Activated T-cell treated with anti-CD3 and anti-CD28 coated beads, Interleukin-2, amount 50 U/mL, for 1 hour (primary cell): Measurements from ENCODE around the gene CHFR.
"Not testable (repeated sequence)": the region's sequence is repeated elsewhere in the genome, so short reads cannot be mapped to it uniquely, and the experiment has no call there.

Experiments used
- DNase-seq: peaks from one replicate; pipeline ENCODE4 v3.0.0-alpha.2; 2020

The CHFR gene, protein sequence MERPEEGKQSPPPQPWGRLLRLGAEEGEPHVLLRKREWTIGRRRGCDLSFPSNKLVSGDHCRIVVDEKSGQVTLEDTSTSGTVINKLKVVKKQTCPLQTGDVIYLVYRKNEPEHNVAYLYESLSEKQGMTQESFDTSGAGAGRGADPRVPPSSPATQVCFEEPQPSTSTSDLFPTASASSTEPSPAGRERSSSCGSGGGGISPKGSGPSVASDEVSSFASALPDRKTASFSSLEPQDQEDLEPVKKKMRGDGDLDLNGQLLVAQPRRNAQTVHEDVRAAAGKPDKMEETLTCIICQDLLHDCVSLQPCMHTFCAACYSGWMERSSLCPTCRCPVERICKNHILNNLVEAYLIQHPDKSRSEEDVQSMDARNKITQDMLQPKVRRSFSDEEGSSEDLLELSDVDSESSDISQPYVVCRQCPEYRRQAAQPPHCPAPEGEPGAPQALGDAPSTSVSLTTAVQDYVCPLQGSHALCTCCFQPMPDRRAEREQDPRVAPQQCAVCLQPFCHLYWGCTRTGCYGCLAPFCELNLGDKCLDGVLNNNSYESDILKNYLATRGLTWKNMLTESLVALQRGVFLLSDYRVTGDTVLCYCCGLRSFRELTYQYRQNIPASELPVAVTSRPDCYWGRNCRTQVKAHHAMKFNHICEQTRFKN

DNA sequence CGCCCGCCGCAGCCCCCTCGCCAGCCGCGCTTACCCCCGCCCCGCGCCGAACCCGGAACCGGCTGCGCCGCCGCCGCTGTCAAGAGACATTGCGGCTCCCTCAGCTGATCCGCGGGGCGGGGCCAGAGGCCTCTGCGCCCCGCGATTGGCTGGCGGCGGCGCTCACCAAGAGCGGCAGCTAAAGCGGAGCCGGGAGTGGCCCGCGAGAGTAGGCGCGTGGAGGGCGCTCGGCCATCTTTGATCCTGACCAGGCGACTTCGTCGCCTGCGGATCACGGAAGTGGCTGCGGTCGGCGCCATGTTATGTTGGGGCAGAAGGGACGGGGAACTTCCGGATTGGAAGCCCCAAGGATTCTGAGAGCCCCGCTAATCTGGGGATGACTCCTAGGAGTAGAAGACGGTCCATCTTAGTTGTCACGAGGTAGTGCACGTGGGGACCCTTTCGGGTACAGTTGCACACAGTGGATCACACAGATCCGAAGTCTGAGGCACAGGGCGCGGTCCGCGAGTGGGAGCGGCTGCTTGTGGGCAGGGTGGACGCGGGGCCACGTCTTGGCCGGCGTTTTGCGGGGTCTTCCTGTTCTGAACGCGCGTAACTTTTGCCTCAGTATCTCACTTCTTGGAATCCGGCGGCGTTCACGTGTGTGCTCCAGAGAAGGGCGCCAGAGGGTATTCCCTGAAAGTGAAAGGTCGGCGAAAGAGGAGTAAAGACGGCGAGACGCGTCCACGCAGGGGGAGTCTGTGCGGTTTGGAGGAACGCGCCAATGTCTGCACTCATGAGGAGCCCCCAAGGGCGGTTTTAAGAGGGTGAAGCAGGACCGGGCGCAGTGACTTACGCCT, at the start of gene CHFR:
TSS of gene CHFR (minus strand) at position 93 of the 839 bp plus-strand sequence. CDS start 277 bp downstream, outside the sequence.
- peak; percentile 90 for DNase-seq

DNA sequence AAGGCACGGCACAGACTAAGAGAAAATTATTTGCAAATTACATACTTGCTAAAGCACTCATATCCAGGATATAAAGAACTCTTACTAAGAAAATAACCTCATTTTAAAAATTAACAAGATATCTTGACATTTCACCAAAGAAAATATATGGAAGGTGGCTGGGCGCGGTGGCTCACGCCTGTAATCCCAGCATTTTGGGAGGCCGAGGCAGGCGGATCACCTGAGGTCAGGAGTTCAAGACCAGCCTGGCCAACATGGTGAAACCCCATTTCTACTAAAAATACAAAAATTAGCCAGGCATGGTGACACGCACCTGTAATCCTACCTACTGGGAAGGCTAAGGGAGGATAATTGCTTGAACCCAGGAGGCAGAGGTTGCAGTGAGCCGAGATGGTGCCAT, 49.5 kb upstream of the CHFR start:
- DNase-seq: not testable (repeated sequence)

DNA sequence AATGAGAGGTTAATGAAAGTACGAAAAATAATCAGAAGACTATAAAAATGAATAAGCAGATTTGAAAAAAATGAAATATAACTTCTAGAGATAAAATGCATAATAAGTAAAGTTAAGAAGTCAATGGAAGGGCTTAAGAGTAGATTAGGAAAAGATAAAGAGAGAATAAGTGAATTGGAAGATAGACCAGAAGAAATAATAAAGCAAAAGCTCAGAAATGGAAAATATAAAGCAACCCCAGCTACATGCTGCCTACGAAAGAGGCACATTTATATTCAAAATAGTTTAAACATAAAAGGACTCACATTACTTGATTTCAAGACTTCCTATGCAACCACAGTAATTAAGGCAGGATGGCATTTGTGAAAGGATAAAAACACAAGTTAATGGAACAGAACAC, 48.8 kb upstream of the CHFR start:
- no peak for DNase-seq

DNA sequence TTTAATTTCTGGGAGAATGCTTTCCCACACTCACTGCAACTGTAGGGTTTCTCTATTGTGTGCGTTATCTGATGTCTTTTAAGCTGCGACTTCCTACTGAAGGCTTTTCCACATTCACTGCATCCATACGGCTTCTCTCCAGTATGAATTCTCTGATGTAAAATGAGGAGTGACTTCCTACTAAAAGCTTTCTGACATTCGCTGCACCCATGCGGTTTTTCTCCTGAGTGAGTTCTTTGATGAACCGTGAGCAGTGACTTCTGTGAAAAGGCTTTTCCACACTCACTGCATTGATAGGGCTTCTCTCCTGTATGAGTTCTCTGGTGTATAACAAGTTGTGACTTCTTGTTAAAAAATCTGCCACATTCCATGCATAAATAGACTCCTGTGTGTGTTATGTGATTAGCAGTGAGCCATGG, 39.0 kb upstream of the CHFR start:
- DNase-seq: no peak

DNA sequence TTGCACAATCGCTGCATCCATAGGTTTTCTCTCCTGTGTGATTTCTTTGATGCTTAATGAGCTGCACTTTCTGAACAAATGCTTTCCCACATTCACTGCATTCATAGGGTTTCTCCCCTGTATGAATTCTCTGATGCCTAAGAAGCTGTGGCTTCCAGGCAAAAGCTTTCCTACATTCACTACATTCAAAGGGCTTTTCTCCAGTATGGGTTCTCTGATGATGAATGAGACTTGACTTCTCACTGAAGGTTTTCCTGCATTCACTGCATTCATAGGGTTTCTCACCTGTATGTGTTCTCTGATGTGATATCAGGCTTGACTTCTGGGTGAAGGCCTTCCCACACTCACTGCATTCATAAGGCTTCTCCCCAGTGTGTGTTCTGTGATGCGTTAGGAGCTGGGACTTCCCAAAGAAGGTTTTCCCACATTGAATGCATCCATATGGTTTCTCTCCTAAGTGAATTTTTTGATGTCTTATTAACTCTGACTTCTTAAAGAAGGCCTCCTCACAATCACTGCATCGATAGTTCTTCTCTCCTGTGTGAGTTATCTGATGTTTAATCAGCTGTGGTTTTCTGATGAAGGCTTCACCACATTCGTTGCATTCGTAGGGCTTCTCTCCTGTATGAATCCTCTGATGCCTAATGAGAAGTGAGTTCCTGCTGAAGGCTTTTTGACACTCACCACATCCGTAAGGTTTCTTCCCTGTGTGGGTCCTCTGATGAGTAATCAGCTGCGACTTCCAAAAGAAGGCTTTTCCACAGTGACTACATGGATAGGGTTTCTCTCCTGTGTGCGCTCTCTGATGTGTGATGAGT, 38.4 kb upstream of the CHFR start:
- no peak for DNase-seq

- no peak for DNase-seq
Measured at GRCh38 chr12:132924356-132924755, 37.0 kb upstream of the CHFR start.

GRCh38 chr12:132923356-132923909, 36.0 kb upstream of the CHFR start:
- no peak for DNase-seq

DNA sequence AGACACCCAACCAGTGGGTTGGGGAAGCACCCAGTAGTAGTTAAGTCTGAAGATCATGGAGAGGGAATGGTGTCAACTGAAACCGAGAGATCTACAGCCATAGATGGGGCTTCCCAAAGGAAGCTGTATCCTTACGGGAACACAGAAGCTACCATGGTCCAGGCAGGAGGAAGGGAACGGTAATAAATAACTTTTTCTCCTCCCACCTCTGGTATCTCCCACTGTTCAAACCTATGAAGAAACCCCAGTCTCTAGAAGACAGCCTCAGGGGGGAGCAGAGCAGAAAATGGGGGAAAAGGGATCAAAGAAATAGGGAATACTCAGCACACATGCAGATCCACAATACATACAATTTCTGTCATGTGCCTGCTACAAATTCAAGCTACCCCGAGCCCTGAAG, 35.3 kb upstream of the CHFR start:
- DNase-seq: no peak

- no peak for DNase-seq
Measured at GRCh38 chr12:132921685-132922084, 34.3 kb upstream of the CHFR start.

GRCh38 chr12:132918680-132919079, 31.3 kb upstream of the CHFR start:
- no peak for DNase-seq

DNA sequence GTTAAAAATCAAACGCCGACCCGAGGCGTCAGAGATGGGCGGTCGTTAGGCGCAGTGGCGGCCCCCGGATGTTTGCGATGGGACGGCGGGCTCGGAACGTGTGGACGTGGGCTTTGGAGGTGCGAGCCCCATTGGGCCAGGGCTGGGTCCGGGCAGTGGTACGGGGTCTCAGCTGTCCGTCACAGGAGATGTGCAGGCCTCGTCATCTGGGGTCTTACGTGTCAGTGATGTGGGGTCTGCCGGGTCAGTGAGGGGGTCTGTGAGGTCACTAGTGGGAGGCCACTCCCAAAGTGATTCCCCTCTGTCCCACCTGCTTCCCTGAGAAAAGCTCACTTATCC, 21.6 kb upstream of the CHFR start:
- no peak for DNase-seq

DNA sequence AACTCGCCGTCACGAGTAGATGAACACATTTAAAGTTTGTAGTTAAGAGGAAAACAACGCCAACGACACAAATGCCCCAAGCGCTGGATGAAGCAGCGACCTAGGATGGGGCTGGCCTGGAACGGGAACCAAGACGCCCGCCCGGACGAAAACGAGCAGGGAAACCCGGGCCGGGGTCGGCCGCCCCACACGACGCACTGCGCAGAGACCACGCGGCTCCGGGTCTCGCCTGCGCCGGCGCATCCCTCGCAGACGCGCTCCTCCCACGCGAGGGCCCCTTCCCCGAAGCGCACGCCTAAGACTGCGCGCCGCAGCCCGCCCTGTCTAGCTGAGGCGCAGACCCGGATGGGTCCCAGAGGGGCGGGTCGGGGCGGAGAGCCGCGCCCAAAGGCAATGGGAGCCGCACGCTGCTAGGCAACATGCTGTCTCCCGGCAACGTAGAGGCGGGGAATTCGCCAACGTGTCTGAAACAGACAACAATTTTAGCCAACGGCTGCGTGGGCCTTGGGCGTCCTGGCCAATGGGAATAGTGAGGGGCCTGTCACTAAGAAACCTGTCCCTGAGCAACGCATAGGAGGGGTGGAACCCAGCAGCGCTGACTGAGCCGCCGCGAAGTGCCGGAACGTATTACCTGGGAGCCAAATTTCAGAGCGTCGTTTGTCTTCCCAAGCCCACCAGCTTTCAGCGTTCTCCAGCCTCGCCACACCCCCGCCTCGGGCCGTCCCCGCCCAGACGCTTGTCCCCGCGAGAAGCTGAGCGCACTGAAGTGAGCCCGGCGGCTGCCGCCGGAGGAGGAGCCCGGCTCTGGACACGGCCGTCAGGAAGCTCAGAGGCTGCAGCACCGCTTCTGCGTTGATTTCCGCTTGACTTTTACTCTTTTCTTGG, 21.0 kb upstream of the CHFR start:
- peak; percentile 93 for DNase-seq

DNA sequence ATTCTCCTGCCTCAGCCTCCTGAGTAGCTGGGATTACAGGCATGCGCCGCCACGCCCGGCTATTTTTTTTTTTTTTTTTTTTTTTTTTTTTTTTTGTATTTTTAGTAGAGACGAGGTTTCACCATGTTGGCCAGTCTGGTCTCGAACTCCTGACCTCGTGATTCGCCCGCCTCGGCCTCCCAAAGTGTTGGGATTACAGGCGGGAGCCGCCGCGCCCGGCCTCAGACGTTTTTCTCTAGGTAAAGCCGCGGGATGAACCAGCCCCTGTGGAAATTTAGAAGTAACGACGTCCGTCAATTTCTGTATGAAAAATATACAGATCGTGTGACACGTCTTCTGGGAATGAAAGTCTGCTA, 20.4 kb upstream of the CHFR start:
- DNase-seq: not testable (repeated sequence)

DNA sequence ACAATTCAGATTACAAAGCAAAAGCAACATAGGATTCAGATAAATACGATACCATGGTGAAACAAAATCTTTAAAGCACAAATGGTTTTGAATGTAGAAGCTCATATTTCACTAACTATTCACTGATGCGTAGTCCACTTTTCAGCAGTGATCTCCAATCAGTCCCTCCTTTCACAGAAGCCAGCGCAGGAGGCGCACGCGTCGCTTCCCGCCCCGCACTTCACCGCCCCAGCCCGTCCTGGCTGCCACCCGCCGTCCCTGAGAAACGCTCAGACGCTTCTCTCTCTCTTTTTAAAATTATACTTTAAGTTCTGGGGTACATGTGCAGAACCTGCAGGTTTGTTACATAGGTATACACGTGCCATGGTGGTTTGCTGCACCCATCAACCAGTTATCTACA, 19.8 kb upstream of the CHFR start:
- DNase-seq: no peak

DNA sequence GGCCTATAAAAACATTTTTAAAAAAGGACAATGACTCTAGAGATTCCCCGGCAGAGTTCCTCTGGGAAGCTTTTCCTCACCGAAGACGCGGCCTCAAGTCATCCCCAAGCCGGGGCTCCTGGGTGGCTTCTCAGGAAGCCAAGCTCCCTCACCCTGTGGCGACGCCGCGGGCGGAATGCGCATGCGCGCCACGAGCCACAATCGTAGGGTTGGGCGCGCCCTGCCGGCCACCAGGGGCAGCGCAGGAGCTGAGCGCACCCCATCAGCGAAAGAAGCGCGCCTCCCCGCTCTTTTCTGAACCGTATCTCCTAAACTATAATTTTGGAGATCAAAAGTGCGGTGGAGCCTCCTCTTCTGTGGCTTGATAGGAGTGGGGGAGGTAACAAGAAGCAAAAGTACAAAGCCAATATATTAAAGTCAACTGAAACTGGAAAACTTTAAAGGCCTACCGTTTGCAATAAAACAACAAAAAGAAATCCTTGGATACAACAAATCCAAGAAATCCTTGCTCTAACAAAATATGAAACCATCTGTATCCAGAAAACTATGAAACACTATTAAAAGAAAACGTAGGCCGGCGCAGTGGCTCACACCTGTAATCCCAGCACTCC, 17.4 kb upstream of the CHFR start:
- DNase-seq: peak; percentile 94

GRCh38 chr12:132899033-132899432, 11.6 kb upstream of the CHFR start:
- DNase-seq: no peak

DNA sequence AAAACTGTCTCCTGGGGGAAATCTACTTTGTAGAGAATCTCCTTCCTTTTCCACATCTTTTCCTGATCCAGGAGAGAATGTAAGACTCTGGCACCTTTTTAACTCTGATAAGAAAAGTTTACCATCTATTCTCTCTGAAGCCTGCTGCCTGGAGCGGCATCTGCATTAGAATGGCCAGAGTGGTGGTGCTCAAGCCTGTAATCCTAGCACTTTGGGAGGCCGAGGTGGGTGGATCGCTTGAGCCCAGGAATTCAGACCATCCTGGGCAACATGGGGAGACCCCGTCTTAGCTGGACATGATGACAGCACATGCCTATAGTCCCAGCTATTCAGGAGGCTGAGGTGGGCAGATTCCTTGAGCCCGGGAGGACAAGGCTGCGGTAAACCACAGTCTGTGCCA, 1.4 kb upstream of the CHFR start:
- DNase-seq: no peak

- DNase-seq: no peak
Measured at GRCh38 chr12:132886529-132887477, 602 bp downstream of the CHFR start.

DNA sequence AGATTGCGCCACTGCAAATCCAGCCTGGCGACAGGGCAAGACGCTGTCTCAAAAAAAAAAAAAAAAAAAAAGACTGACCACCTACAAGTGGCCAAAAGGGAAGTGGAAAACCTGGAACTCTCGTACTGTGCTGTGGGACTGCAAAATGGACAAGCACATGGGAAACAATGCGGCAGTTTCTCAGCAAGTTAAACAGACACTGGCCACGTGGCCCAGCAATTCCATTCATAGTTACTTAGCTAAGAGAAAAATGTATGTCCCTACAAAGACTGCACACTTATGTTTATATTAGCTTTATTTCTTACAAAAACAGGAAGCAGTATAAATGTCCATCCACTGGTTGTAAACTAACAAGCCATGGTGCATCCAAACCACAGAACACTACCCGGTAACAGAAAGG, 5.6 kb downstream of the CHFR start:
- DNase-seq: no peak

DNA sequence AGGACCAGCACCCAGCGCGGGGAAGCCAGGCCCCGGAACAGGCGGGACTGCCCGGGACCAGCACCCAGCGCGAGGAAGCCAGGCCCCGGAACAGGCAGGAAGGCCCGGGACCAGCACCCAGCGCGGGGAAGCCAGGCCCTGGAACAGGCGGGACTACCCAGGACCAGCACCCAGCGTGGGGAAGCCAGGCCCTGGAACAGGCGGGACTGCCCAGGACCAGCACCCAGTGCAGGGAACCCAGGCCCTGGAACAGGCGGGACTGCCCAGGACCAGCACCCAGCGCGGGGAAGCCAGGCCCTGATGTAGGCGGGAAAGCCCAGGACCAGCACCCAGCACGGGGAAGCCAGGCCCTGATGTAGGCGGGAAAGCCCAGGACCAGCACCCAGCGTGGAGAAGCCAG, 12.8 kb downstream of the CHFR start:
- not testable (repeated sequence) for DNase-seq
